Left ventricle myocardium inferior (tissue), 1 donor: ENCODE measurements around the gene ANAPC2. TPM values are rescaled to one million over a fixed set of nuclear protein-coding genes. Genes with fewer than 3 reads are reported as not detected.
A peak's percentile ranks its signal among the peaks of the same experiment; 100 is the strongest.

ENCODE experiments used
- DNase-seq: peaks from one replicate; pipeline ENCODE4 v3.0.0-alpha.2; 2020
- H3K27ac ChIP-seq: fragments of 200-600 bp; replicated peaks from 2 replicates; pipeline ENCODE4 v1.8.0; 2021
- H3K27me3 ChIP-seq: fragments of 200-600 bp; 2 replicates; pipeline ENCODE4 v1.8.0; 2021; ENCODE audit warnings: low read depth
- H3K36me3 ChIP-seq: fragments of 200-600 bp; 2 replicates; pipeline ENCODE4 v1.8.0; 2021
- H3K4me1 ChIP-seq: fragments of 200-600 bp; 2 replicates; pipeline ENCODE4 v1.8.0; 2021
- H3K4me3 ChIP-seq: fragments of 200-600 bp; 2 replicates; pipeline ENCODE4 v1.8.0; 2021; ENCODE audit warnings: mild to moderate bottlenecking, moderate library complexity
- H3K9me3 ChIP-seq: fragments of 200-600 bp; replicated peaks from 2 replicates; pipeline ENCODE4 v1.8.0; 2021
- CTCF ChIP-seq: fragments of 200-600 bp; IDR thresholded peaks from 2 replicates; pipeline ENCODE4 v1.8.0; 2021; ENCODE audit warnings: antibody characterized with exemption, mild to moderate bottlenecking, borderline replicate concordance
- intact Hi-C: fragments of 100-400 bp; cut with micrococcal nuclease; formaldehyde crosslinking; loops from one replicate; pipeline ENCODE4 v1.11.0; 2022
- total RNA-seq: library from RNA; stranded (reverse); fragmentation: NEBNext Ultra II Directional; extraction: Animal tissue kit (Norgen Biotek cat#: 25700); gene quantifications from one replicate; pipeline ENCODE4 v1.2.1, GENCODE V29; 2021
- donor health status: DM: no; HTN: yes; CAD: no; lungs with severe emphysema.

ANAPC2 gene
- total RNA-seq, 1 donor from 2014 or later = 34.7 TPM

GRCh38 chr9:137213160-137214060 lies 25.1 kb upstream of the ANAPC2 start:
- no peak overlapping the region for H3K27ac ChIP-seq
- H3K36me3 ChIP-seq = peaks cover 15% of the 10 kb centered on the region
- no peak for TF ChIP-seq CTCF
- H3K9me3 ChIP-seq = no peaks in the 10 kb centered on the region
- H3K4me3 ChIP-seq = no peak overlapping the region
- DNase-seq = no peak
- peaks cover 19% of the 10 kb centered on the region for H3K4me1 ChIP-seq
- intact Hi-C loops = no loop called here
- H3K27me3 ChIP-seq = no peaks in the 10 kb centered on the region

- no peaks in the 10 kb centered on the region for H3K9me3 ChIP-seq
- H3K27ac ChIP-seq = no peak overlapping the region
- H3K36me3 ChIP-seq = peaks cover 15% of the 10 kb centered on the region
- H3K4me1 ChIP-seq = peaks cover 10% of the 10 kb centered on the region
- no peaks in the 10 kb centered on the region for H3K27me3 ChIP-seq
- DNase-seq = no peak
- H3K4me3 ChIP-seq = no peak overlapping the region
- TF ChIP-seq CTCF = no peak
- intact Hi-C loops = no loop called here
Measured at GRCh38 chr9:137212520-137212919, 24.2 kb upstream of the ANAPC2 start.

- TF ChIP-seq CTCF = no peak
- intact Hi-C loops = no loop called here
- peaks cover 13% of the 10 kb centered on the region for H3K36me3 ChIP-seq
Measured at GRCh38 chr9:137211532-137211931, 23.2 kb upstream of the ANAPC2 start.

GRCh38 chr9:137206602-137207001 lies 18.2 kb upstream of the ANAPC2 start:
- DNase-seq = no peak
- no peak for TF ChIP-seq CTCF
- no peaks in the 10 kb centered on the region for H3K36me3 ChIP-seq
- no peaks in the 10 kb centered on the region for H3K27me3 ChIP-seq
- peak overlapping the region; percentile 91 for H3K4me3 ChIP-seq
- no peak overlapping the region for H3K27ac ChIP-seq
- no peaks in the 10 kb centered on the region for H3K9me3 ChIP-seq
- peaks cover 53% of the 10 kb centered on the region for H3K4me1 ChIP-seq
- intact Hi-C loops = no loop called here

More at GRCh38 chr9:137211532-137211931, 23.2 kb upstream of the ANAPC2 start:
- H3K9me3 ChIP-seq = no peaks in the 10 kb centered on the region
- peaks cover 7% of the 10 kb centered on the region for H3K4me1 ChIP-seq
- no peak overlapping the region for H3K27ac ChIP-seq
- no peak for DNase-seq
- no peak overlapping the region for H3K4me3 ChIP-seq
- H3K27me3 ChIP-seq = no peaks in the 10 kb centered on the region

DNA sequence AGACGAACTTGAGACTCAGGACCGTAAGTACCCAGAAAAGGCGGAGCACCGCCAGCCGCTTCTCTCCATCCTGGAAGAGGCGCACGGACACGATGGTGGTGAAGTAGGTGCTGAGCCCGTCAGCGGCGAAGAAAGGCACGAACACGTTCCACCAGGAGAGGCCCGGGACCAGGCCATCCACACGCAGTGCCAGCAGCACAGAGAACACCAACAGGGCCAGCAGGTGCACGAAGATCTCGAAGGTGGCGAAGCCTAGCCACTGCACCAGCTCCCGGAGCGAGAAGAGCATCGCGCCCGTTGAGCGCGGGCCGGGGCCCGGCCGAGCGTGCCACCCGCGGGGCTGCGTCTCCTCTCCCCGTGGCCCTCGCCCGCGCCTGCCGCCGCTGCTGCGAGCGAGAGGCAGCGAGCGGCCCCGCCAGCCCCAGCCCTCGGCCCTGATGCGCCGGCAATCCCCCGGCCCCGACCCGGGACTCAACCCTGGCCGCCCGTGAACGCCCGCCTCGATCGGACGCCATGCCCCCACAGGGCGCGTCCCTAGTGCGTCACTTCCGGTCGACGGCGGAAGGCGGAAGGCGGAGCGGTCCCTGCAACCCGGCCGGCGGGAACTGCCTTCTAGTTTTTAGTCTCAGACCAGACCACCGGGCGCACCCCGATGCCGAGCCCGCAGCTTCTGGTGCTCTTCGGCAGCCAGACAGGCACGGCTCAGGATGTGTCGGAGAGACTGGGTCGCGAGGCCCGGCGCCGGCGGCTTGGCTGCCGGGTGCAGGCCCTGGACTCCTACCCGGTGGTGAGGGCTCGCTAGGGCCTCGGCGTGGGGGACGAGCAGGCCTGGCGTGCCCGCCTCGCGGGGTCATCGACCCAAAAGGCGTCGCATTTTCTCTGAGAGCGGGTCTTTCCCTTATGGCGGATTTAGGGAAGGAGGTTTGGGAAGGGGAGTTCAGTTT lies 17.0 kb upstream of the ANAPC2 start, which contains the start of the genes NDOR1 and TMEM203:
NDOR1 (plus strand) TSS at position 575 of the 944 bp plus-strand sequence; CDS start at position 653, 78 bp downstream.
TMEM203 (minus strand) TSS at position 523 of the 944 bp plus-strand sequence; CDS start at position 289, 234 bp downstream.
- TF ChIP-seq CTCF = no peak
- peak; percentile 91 for DNase-seq
- Histone ChIP-seq H3K4me1 (peaks cover 61% of the 10 kb centered on the region), H3K4me3 (peak within 1 kb of the TSS; percentile 91), H3K27ac (peak within 1 kb of the TSS; percentile 94), H3K27me3 (no peaks in the 10 kb centered on the region), H3K36me3 (no peaks in the 10 kb centered on the region), H3K9me3 (no peaks in the 10 kb centered on the region)
- intact Hi-C loops = no loop called here
